Muscle layer of duodenum (tissue), 2 donors: ENCODE measurements around the gene MEGF9.

Experiments
- H3K27ac ChIP-seq: one replicate; pipeline ENCODE4 v1.7.0; 2013; ENCODE audit warnings: mild to moderate bottlenecking, low read length
- H3K27me3 ChIP-seq: one replicate; pipeline ENCODE4 v1.7.0; 2013; ENCODE audit warnings: low read depth, mild to moderate bottlenecking, control low read depth, low read length
- H3K36me3 ChIP-seq, 2 donors: one replicate each; pipeline ENCODE4 v1.7.0; 2013; ENCODE audit warnings: low read length in 2 of 2, control low read depth in 1 of 2, mild to moderate bottlenecking in 1 of 2; ENCODE audit not compliant: insufficient read depth in 2 of 2, control insufficient read depth in 1 of 2
- H3K4me1 ChIP-seq, 2 donors: one replicate each; pipeline ENCODE4 v1.7.0; 2013; ENCODE audit warnings: low read length in 2 of 2, mild to moderate bottlenecking in 2 of 2, control low read depth in 1 of 2, moderate library complexity in 1 of 2; ENCODE audit not compliant: insufficient read depth in 2 of 2, control insufficient read depth in 1 of 2
- H3K4me3 ChIP-seq, 2 donors: one replicate each; pipeline ENCODE4 v1.7.0; 2013; ENCODE audit warnings: low read length in 2 of 2, low read depth in 1 of 2, mild to moderate bottlenecking in 1 of 2
- H3K9me3 ChIP-seq, 2 donors: one replicate each; pipeline ENCODE4 v1.7.0; 2013; ENCODE audit warnings: low read length in 2 of 2, control low read depth in 1 of 2, mild to moderate bottlenecking in 1 of 2; ENCODE audit not compliant: control insufficient read depth in 1 of 2
- donor health status: healthy.

MEGF9 gene

GRCh38 chr9:120680579-120680978, 33.7 kb downstream of the MEGF9 start:
- Histone ChIP-seq H3K27ac (no peak overlapping the region), H3K9me3 (no peaks in the 10 kb centered on the region), H3K27me3 (no peaks in the 10 kb centered on the region), H3K4me1 (peaks cover 3 to 11% of the 10 kb centered on the region in 2 donors), H3K36me3 (no peaks in the 10 kb centered on the region), H3K4me3 (no peak overlapping the region)

GRCh38 chr9:120680161-120680560, 34.1 kb downstream of the MEGF9 start:
- Histone ChIP-seq H3K27ac (no peak overlapping the region), H3K4me1 (peaks cover 3 to 7% of the 10 kb centered on the region in 2 donors), H3K4me3 (no peak overlapping the region), H3K9me3 (no peaks in the 10 kb centered on the region), H3K27me3 (no peaks in the 10 kb centered on the region), H3K36me3 (no peaks in the 10 kb centered on the region)

GRCh38 chr9:120677965-120678364, 36.3 kb downstream of the MEGF9 start:
- Histone ChIP-seq H3K9me3 (no peaks in the 10 kb centered on the region), H3K27ac (no peak overlapping the region), H3K36me3 (no peaks in the 10 kb centered on the region), H3K4me3 (no peak overlapping the region), H3K27me3 (no peaks in the 10 kb centered on the region), H3K4me1 (peaks cover 0 to 3% of the 10 kb centered on the region in 2 donors)

- Histone ChIP-seq H3K4me1 (no peaks in the 10 kb centered on the region), H3K9me3 (no peaks in the 10 kb centered on the region), H3K4me3 (no peak overlapping the region), H3K36me3 (no peaks in the 10 kb centered on the region), H3K27ac (no peak overlapping the region), H3K27me3 (no peaks in the 10 kb centered on the region)
Measured at GRCh38 chr9:120676767-120677402, 37.4 kb downstream of the MEGF9 start.

GRCh38 chr9:120668399-120668798, 45.9 kb downstream of the MEGF9 start:
- Histone ChIP-seq H3K4me1 (peaks cover 5 to 18% of the 10 kb centered on the region in 2 donors), H3K27me3 (no peaks in the 10 kb centered on the region), H3K4me3 (no peak overlapping the region), H3K36me3 (no peaks in the 10 kb centered on the region), H3K27ac (no peak overlapping the region), H3K9me3 (no peaks in the 10 kb centered on the region)

- Histone ChIP-seq H3K27ac (no peak overlapping the region), H3K4me1 (peaks cover 5 to 19% of the 10 kb centered on the region in 2 donors), H3K27me3 (no peaks in the 10 kb centered on the region), H3K4me3 (no peak overlapping the region), H3K36me3 (no peaks in the 10 kb centered on the region), H3K9me3 (no peaks in the 10 kb centered on the region)
Measured at GRCh38 chr9:120663950-120664349, 50.3 kb downstream of the MEGF9 start.

- no peaks in the 10 kb centered on the region for H3K36me3 ChIP-seq
- peaks cover 0 to 14% of the 10 kb centered on the region in 2 donors for H3K4me1 ChIP-seq
- H3K27me3 ChIP-seq: no peaks in the 10 kb centered on the region
- H3K27ac ChIP-seq: no peak overlapping the region
- no peaks in the 10 kb centered on the region for H3K9me3 ChIP-seq
- no peak overlapping the region for H3K4me3 ChIP-seq
Measured at GRCh38 chr9:120663380-120663779, 50.9 kb downstream of the MEGF9 start.

- H3K27ac ChIP-seq: no peak overlapping the region
- no peaks in the 10 kb centered on the region for H3K27me3 ChIP-seq
- no peaks in the 10 kb centered on the region for H3K9me3 ChIP-seq
- no peak overlapping the region for H3K4me3 ChIP-seq
- peaks cover 0 to 11% of the 10 kb centered on the region in 2 donors for H3K4me1 ChIP-seq
- no peaks in the 10 kb centered on the region for H3K36me3 ChIP-seq
Measured at GRCh38 chr9:120662513-120662912, 51.8 kb downstream of the MEGF9 start.

- Histone ChIP-seq H3K4me3 (no peak overlapping the region), H3K27ac (no peak overlapping the region), H3K36me3 (no peaks in the 10 kb centered on the region), H3K9me3 (no peaks in the 10 kb centered on the region), H3K4me1 (peaks cover 0 to 11% of the 10 kb centered on the region in 2 donors), H3K27me3 (no peaks in the 10 kb centered on the region)
Measured at GRCh38 chr9:120659676-120660075, 54.6 kb downstream of the MEGF9 start.

- H3K9me3 ChIP-seq: no peaks in the 10 kb centered on the region
- H3K4me1 ChIP-seq: peaks cover 0 to 8% of the 10 kb centered on the region in 2 donors
- H3K27ac ChIP-seq: no peak overlapping the region
- H3K27me3 ChIP-seq: no peaks in the 10 kb centered on the region
- H3K36me3 ChIP-seq: no peaks in the 10 kb centered on the region
- no peak overlapping the region for H3K4me3 ChIP-seq
Measured at GRCh38 chr9:120659209-120659608, 55.1 kb downstream of the MEGF9 start.

GRCh38 chr9:120655005-120655622, 59.2 kb downstream of the MEGF9 start:
- H3K27ac ChIP-seq: no peak overlapping the region
- no peaks in the 10 kb centered on the region for H3K4me1 ChIP-seq
- H3K36me3 ChIP-seq: no peaks in the 10 kb centered on the region
- no peak overlapping the region for H3K4me3 ChIP-seq
- H3K27me3 ChIP-seq: no peaks in the 10 kb centered on the region
- H3K9me3 ChIP-seq: no peaks in the 10 kb centered on the region

GRCh38 chr9:120654272-120654671, 60.0 kb downstream of the MEGF9 start:
- no peaks in the 10 kb centered on the region for H3K27me3 ChIP-seq
- no peaks in the 10 kb centered on the region for H3K36me3 ChIP-seq
- H3K4me1 ChIP-seq: no peaks in the 10 kb centered on the region
- H3K4me3 ChIP-seq: no peak overlapping the region
- no peaks in the 10 kb centered on the region for H3K9me3 ChIP-seq
- no peak overlapping the region for H3K27ac ChIP-seq
